ENCODE data around the gene QSOX2. TPM values are rescaled to one million over a fixed set of nuclear protein-coding genes. Genes with fewer than 3 reads are reported as not detected.

The QSOX2 gene, protein sequence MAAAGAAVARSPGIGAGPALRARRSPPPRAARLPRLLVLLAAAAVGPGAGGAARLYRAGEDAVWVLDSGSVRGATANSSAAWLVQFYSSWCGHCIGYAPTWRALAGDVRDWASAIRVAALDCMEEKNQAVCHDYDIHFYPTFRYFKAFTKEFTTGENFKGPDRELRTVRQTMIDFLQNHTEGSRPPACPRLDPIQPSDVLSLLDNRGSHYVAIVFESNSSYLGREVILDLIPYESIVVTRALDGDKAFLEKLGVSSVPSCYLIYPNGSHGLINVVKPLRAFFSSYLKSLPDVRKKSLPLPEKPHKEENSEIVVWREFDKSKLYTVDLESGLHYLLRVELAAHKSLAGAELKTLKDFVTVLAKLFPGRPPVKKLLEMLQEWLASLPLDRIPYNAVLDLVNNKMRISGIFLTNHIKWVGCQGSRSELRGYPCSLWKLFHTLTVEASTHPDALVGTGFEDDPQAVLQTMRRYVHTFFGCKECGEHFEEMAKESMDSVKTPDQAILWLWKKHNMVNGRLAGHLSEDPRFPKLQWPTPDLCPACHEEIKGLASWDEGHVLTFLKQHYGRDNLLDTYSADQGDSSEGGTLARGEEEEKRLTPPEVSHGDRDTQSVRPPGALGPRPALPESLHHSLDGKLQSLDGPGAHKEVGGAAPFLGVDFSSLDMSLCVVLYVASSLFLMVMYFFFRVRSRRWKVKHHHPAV
- 25.7 to 31.0 TPM (median 29.4 TPM) in 5 replicates for total RNA-seq (2022; extraction: Qiagen RNA extraction; ENCODE audit: low read depth)

DNA sequence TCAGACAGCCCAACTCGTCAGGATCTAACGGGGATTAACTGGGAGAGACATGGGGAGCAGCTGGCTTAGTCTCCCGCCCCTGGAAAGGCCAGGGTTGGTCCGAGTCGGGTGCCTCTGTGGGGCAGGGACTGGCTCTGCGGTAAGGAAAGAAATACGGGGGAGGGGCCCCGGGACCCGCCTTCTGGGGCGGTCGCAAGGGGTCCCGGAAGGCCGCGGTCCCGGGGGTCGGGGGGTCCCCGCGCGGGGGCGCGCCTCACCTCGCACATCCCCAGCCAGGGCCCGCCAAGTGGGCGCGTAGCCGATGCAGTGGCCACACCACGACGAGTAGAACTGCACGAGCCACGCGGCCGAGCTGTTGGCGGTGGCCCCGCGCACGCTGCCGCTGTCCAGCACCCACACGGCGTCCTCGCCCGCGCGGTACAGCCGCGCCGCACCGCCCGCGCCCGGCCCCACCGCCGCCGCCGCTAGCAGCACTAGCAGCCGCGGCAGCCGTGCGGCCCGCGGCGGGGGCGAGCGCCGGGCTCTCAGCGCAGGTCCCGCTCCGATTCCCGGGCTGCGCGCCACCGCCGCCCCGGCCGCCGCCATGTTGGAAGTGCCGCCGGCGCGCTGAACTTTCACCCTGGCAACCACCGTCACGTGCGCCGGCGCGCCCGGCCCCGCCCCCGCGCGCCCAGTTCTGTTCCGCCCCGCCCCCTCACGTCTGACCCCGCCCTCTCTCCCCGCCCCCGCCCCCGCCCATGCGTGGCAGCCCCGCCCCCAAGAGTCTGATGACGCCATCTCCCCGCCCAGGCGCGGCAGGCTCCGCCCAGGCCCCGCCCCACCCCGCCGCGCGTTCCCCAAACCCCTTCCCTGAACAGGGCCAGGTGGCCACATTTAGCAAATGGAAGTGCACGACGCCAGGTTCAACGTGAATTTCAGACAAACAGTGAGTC lies at the start of gene QSOX2:
TSS of gene QSOX2 (minus strand) at position 594 of the 932 bp plus-strand sequence. CDS start at position 585, 9 bp downstream.

DNA sequence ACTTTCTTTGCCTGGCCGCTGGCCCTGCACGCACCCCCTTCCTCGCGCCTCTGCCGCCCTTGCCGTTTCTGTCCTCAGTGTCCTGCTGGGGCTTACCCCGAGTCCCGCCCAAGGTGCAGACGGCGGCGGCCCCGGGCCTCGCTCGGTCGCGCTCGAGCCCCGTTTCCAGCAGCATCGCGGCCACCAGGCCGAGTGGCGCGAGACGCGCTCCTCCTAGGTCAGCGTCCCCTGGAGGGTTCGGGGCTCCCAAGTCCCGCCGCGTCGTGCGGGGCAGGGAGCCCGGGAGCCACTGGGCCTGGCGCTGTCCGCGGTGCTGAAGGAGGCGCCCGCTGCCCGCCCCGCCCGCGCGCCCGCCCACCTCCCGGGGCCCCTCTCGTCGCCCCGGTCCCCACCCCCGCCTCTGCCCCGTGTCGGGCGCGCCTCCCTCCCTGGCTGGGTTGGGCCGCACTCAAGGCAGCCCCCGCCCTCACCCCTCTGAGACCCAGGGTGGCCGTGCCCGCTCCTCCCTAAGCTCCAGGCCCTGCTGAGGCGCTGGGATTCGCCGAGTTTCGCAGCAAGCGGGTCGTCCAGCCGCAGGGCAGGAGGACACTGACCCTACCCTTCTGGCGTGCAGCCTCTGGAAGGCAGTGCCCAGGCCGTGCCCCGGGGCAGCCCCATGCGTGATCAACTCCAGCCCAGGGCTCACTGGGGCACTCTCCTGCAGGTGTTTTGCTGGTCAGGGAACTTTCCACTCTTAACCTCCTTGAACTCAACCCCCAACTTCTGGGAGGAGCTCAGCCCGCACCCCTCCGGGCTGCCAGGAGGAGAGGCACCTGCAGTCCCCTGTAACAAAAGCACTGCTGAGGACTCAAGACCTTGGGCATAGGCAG lies 40.5 kb downstream of the QSOX2 start, which contains the start of gene LHX3:
TSS of gene LHX3 (minus strand) at position 291 of the 869 bp plus-strand sequence. CDS start at position 175, 116 bp downstream.

Other genes with a start within 250 kb of the QSOX2 start
- gene NACC2, start 150.5 kb downstream of the QSOX2 start, total RNA-seq (2022; extraction: Qiagen RNA extraction; ENCODE audit: low read depth) = 23.6 to 33.2 TPM (median 31.2 TPM) in 5 replicates
- 33.6 to 49.9 TPM (median 45.5 TPM) in 5 replicates for gene TMEM250, start 126.9 kb downstream of the QSOX2 start, total RNA-seq (2022; extraction: Qiagen RNA extraction; ENCODE audit: low read depth)
- 0.05 to 0.13 TPM (median 0.09 TPM) in 5 replicates for gene LHX3, start 40.7 kb downstream of the QSOX2 start, total RNA-seq (2022; extraction: Qiagen RNA extraction; ENCODE audit: low read depth)
- gene CCDC187, start 58.3 kb upstream of the QSOX2 start, total RNA-seq (2022; extraction: Qiagen RNA extraction; ENCODE audit: low read depth) = 0.01 TPM in 1 of 5 replicates, not detected in the others
- 8.4 to 12.4 TPM (median 10.7 TPM) in 5 replicates for gene GPSM1, start 81.7 kb upstream of the QSOX2 start, total RNA-seq (2022; extraction: Qiagen RNA extraction; ENCODE audit: low read depth)
- 19.0 to 36.9 TPM (median 31.0 TPM) in 5 replicates for gene DNLZ, start 117.9 kb upstream of the QSOX2 start, total RNA-seq (2022; extraction: Qiagen RNA extraction; ENCODE audit: low read depth)
- gene CARD9, start 127.9 kb upstream of the QSOX2 start, total RNA-seq (2022; extraction: Qiagen RNA extraction; ENCODE audit: low read depth) = 0.64 to 2.6 TPM (median 1.1 TPM) in 5 replicates
- 11.7 to 14.7 TPM (median 12.9 TPM) in 5 replicates for gene SNAPC4, start 154.4 kb upstream of the QSOX2 start, total RNA-seq (2022; extraction: Qiagen RNA extraction; ENCODE audit: low read depth)
- gene ENTR1, start 164.8 kb upstream of the QSOX2 start, total RNA-seq (2022; extraction: Qiagen RNA extraction; ENCODE audit: low read depth) = 65.0 to 82.7 TPM (median 79.3 TPM) in 5 replicates
- gene PMPCA, start 164.8 kb upstream of the QSOX2 start, total RNA-seq (2022; extraction: Qiagen RNA extraction; ENCODE audit: low read depth) = 77.4 to 96.9 TPM (median 81.7 TPM) in 5 replicates
- gene INPP5E, start 194.0 kb upstream of the QSOX2 start, total RNA-seq (2022; extraction: Qiagen RNA extraction; ENCODE audit: low read depth) = 12.1 to 20.4 TPM (median 17.7 TPM) in 5 replicates
- 54.9 to 67.9 TPM (median 64.7 TPM) in 5 replicates for gene SEC16A, start 237.2 kb upstream of the QSOX2 start, total RNA-seq (2022; extraction: Qiagen RNA extraction; ENCODE audit: low read depth)

Measured in A549 treated with DMSO at 1 μM for 4 hours (cell line).